ENCODE data around the gene SLC66A1.

GRCh38 chr1:19361611-19362147, 49.6 kb downstream of the SLC66A1 start:
- TF ChIP-seq POLR2AphosphoS5 (IDR thresholded peaks at IDR 0.05) (no peak), CTCF (IDR thresholded peaks at IDR 0.05) (no peak), EP300 (IDR thresholded peaks at IDR 0.05) (no peak), POLR2A (IDR thresholded peaks at IDR 0.05; ENCODE audit: low read depth) (no peak)
